Measurements from ENCODE around the gene BCL2L15. TPM values are rescaled to one million over a fixed set of nuclear protein-coding genes. Genes with fewer than 3 reads are reported as not detected.

The BCL2L15 gene
- total RNA-seq, 2 donors from 2014 or later = 0.14 to 1.7 TPM

- DNase-seq (ENCODE audit: low spot score) (no peak), ATAC-seq (ENCODE audit: insufficient number of reproducible peaks, low FRiP score, low read depth) (no peak)
- TF ChIP-seq CTCF (IDR thresholded peaks at IDR 0.05) = no peak
- Histone ChIP-seq H3K27me3 (replicated peaks; ENCODE audit: insufficient read depth) (no peaks in the 10 kb centered on the region), H3K36me3 (no peaks in the 10 kb centered on the region), H3K4me3 (no peak overlapping the region), H3K27ac (no peak overlapping the region), H3K4me1 (ENCODE audit: control insufficient read depth in 1 of 2, low read depth in 2 of 2) (no peaks in the 10 kb centered on the region), H3K9me3 (no peaks in the 10 kb centered on the region)
Measured at GRCh38 chr1:113834716-113835115, 52.7 kb downstream of the BCL2L15 start.

Other genes starting within 250 kb of the BCL2L15 start
- gene PHTF1, start 128.1 kb downstream of the BCL2L15 start, total RNA-seq = 10 to 100 TPM; 21.2 to 21.3 TPM
- 10 to 100 TPM; 16.1 to 23.5 TPM for gene RSBN1, start 75.1 kb downstream of the BCL2L15 start, total RNA-seq
- gene PTPN22, start 15.9 kb downstream of the BCL2L15 start, total RNA-seq = 1 to 10 TPM; 6.6 to 8.1 TPM
- 10 to 100 TPM in 1 of 2 donors, 1 to 10 TPM in 1; 7.0 to 47.2 TPM for gene AP4B1, start 17.2 kb upstream of the BCL2L15 start, total RNA-seq
- 1 to 10 TPM; 3.2 to 4.4 TPM for gene DCLRE1B, start 17.7 kb upstream of the BCL2L15 start, total RNA-seq
- 10 to 100 TPM; 47.4 to 59.1 TPM for gene HIPK1, start 41.7 kb upstream of the BCL2L15 start, total RNA-seq
- 10 to 100 TPM; 56.0 to 63.9 TPM for gene OLFML3, start 91.9 kb upstream of the BCL2L15 start, total RNA-seq